ENCODE data around the gene CDK19. TPM values are rescaled to one million over a fixed set of nuclear protein-coding genes. Genes with fewer than 3 reads are reported as not detected.

The CDK19 gene
- total RNA-seq, 1 donor from 2014 or later = 62.4 TPM

DNA sequence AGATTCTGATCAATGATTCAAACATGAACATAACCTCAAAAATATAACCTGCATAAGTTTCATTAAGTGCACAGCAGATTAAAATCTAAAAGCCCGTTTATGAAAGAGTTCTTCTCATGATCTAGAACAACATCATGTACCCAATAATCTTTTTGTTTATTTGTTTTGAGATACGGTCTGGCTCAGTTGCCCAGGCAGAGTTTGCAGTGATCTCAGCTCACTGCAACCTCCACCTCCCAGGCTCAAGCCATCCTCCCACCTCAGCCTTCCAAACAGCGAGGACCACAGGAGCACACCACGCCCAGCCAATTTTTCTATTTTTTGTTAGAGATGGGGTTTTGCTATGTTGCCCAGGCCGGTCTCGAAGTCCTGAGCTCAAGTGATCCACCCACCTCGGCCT, 149.7 kb downstream of the CDK19 start:
- FAIRE-seq (no peak), DNase-seq (ENCODE audit: low spot score in 2 of 2) (no peak)

DNA sequence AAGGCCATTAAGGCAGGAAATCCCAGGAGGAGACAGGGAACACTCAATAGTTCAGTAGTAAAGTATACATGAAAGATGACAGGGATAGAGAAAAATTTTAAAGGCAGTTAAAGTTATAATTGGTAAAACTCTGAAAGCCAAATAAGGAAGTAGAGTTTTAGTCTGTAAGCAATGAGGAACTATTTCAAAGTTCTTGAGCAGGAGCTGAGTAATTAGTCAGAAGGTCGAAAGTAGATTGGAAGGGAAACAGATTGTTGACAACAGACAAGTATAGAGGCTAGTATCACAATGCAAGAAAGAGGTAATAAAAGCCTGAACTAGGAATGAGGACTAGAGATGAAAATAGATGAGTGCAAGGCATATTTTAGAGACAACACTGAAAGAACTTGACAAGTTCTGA, 150.3 kb downstream of the CDK19 start:
- FAIRE-seq = no peak

DNA sequence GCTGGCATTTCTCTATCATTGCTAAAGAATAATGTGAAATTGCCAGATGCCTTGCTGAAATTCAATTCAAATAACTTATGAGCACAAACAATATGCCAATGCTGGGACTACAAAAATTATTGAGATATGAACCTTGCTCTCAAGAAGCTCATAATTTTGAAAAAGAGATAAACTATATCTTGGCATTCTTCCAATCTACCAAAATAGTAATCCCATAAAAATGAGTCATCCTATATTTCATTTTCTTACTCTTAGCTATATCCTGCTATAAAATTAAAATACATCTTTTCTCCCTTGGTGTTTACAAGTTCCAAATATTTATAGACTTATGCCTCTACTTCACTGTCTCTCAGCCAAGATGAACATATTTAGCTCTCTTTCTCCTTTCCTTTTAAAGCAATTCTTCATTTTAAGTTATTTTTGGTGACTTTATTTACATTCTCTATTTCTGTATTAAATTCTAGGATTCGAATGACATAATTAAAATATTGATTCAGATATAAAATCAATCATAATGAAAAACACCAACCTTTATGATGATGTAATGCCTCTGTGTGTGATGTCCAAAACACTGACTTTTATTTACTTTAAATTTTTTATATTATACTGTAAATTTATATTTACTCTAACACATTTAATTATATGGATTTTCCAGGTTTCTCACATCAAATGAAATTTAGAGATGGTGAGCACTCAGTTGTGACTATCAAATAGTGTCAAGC, 152.6 kb downstream of the CDK19 start:
- no peak for DNase-seq (ENCODE audit: low spot score in 2 of 2)
- peak; percentile 24 for FAIRE-seq

More for the DNA sequence above, 150.3 kb downstream of the CDK19 start:
- no peak for DNase-seq (ENCODE audit: low spot score in 2 of 2)

DNA sequence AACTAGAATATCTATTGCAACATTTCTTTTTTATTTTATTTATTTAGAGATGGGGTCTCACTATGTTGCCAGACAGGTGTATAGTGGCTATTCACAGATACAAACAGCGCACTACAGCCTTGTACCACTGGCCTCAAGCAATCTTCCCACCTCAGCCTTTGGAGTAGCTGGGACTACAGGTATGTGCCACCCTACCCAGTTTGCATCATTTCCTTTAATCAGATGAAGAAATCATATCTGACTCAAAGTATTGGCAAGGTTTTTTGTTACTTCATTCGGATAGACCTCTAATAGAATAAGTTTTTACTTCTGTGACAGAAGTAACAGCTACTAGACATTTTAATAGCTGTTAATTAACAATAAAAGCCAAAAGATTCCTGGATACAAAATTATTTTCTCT, 153.9 kb downstream of the CDK19 start:
- FAIRE-seq (no peak), DNase-seq (ENCODE audit: low spot score in 2 of 2) (no peak)

DNA sequence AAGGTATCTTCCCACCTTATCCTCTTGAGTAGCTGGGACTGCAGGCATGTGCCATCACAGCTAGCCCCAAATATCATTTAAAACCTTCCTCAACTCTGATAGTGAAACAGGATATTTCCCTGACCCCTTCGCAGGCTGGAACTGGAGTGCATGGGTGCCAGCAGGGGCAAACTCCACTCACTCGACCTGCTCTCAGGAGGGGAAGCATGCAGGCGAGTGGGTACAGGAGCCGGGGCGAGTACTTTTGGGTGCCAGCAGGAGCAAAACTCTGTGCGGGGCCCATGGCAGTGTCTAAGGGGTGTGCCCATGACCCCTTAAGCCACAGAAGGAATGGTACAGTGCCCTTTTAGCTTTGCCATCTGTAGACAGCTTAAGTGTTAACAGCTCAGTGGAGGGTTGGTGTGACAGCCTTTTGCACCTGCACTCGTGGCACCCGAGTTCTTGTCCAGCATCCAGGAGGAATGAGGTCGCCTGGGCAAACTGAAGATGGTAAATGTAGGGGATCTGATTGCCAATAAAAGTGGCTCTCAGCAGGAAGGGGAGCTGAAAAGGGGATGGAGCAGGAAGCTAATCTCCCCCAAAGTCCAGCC, 155.1 kb downstream of the CDK19 start:
- FAIRE-seq (no peak), DNase-seq (ENCODE audit: low spot score in 2 of 2) (no peak)

DNA sequence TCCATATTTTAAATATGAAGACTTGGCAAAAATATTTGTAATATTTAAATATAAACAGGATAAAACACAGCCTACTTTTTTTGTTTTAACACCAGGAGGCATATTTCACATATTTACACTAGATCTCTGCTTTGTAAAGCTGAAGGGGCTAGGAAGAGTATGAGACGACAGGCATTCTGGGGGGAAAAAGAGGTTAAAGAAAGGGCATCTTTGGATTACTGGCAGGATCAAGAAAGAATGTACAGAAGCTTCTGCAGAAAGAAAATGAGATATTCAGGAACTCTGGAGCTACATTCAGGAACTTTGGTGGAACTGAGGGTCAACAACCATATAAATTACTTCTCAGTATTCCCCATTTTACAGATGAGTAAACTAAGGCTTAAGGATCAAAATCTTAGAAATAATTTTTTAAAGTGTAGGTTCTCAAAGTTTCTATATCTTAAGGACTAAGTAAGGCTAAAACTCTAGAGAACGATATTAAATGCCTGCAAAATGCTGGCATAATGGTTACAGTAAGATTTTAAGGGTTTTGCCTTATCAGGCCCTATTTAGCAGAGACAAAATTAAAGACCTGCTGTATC, 156.5 kb downstream of the CDK19 start:
- no peak for FAIRE-seq

DNA sequence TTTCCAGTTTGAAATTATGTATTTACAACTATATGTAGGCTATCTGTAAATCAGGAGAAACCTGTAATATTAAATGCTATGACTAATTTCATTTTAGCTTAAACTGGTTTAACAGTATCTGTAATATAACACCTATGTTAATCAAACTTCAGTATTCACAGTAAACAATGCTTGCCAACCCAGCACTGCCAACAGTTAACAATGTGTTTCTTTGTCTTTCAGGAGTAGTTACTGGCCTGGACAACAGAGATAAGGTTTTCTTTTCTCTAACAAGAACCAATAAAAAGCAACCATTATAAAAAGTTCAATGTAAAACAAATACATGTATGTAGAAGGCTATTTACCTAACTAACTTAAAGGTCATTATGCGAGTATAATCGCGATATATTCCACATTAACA, 158.8 kb downstream of the CDK19 start:
- no peak for DNase-seq (ENCODE audit: low spot score in 2 of 2)
- peak; percentile 87 for FAIRE-seq

More for the DNA sequence above, 156.5 kb downstream of the CDK19 start:
- no peak for DNase-seq (ENCODE audit: low spot score in 2 of 2)

DNA sequence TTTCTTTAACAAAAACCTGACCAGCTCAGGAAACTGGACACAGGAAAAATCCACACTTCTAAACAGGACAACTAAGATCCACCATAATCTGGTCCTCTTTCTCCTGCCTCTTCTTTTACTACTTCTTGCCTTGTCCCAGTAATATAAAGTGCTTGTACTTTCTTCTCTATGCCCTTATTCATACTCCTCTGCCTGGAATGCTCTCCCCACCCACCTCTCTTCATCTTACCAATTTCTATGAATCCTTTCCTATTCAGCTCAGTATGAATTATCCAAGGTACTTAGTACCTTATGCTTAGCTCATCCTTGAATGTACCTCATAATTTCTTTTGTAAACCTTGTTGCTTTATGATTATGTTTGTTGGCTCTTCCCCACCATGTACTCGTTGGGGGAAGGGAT, 159.4 kb downstream of the CDK19 start:
- no peak for FAIRE-seq
- no peak for DNase-seq (ENCODE audit: low spot score in 2 of 2)

DNA sequence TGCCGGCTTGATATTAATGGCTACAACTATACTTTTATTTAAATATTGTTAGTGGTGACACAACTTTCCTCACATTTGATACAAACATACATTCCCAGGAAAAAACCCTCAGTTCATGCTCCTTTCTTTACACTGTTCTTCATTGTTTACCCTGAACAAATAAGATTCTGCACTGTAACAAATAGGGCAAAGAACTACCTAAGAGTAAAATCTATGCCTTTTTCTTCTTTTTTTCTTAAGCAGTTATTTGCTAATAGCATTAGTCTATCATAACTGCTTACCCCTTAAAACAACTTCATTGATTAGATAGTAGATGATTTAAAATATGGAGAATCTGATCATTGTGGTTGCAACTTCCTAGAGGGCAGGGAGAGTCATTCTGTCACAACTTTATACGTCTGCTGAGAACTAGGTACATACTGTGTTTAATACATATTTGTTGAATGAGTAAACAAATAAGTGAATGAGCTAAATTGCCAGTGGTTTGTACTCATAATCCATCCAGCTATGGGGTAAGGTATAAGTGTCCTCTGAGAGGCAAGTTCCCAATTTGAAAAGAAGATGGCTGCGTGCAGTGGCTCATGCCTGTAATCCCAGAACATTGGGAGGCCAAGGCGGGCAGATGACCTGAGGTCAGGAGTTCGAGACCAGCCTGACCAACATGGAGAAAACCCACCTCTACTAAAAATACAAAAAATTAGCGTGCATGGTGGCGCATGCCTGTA, 161.0 kb downstream of the CDK19 start:
- FAIRE-seq (no peak), DNase-seq (ENCODE audit: low spot score in 2 of 2) (no peak)

DNA sequence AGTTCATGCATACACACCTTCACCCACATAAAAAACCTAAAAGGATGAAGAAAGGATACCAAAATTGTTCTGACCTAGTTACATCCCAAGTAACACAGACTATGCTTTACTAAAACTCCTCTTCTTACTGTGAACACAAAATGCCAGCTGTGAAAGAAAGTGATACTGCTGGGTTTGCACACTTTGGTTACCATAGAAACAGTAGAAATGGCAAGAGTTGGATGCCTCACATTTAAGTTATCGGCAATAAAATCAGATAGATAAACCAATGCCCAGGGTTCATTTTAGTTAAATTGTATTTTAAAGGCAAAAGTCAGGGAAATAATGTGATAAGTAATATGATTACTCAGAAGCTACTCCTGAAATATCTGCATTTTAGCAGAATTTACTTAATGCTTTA, 161.9 kb downstream of the CDK19 start:
- FAIRE-seq = no peak
- DNase-seq (ENCODE audit: low spot score in 2 of 2) = no peak

DNA sequence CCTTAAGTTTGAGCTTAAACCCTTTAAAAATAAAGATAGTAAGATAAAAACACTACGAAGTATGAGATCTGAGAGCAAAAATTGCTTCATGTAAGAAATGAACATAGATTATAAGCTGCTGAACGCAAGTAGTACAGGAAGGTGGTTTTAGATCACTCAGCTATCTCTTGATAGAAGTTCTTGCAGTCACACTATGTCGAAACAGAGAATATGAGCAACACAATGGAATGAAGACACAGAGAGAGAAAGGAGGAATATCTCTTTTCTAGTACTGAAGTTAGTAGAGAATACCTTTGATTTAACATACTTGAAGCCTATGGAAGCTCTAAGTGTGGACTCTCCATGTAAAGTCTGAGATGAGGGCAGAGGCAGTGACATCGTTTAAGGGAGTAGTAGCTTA, 162.7 kb downstream of the CDK19 start:
- FAIRE-seq (no peak), DNase-seq (ENCODE audit: low spot score in 2 of 2) (no peak)

DNA sequence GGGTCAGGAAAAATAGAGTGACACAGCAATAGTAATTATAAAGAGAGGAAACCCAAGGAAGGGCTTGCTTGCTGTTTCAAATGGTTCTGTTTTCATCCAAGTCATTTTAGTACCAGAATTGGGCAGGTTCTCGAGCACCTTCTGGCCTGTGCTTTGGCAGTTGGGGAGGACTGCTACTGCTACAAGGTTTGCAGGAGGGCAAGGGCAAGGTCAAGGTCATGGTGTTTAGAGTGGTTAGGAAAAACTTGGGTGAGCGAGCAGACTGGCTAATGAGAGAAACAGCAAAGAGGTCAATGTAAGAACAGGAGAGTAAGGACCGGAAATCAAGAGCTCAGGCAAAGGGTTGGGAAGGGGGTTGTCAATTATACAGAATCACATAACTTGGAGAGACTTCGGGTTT, 164.5 kb downstream of the CDK19 start:
- DNase-seq (ENCODE audit: low spot score in 2 of 2) (no peak), FAIRE-seq (no peak)

DNA sequence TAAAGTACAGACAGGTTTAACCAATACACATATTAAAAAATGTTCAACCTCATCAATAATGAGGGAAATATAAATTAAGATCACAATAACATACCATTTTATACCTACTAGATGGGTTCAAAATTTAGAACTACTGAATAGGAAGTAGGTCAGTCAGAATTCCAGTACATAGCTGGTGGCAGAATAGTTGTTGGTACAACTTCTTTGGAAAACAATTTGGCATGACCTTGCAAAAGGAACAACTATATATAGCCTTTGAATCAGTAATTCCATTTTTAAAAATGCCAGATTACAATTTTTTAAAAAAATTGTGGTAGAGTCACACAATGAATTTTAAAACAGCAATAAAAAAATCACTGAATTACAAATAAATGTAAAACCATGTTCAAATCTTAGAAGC, 165.6 kb downstream of the CDK19 start:
- FAIRE-seq (no peak), DNase-seq (ENCODE audit: low spot score in 2 of 2) (no peak)

DNA sequence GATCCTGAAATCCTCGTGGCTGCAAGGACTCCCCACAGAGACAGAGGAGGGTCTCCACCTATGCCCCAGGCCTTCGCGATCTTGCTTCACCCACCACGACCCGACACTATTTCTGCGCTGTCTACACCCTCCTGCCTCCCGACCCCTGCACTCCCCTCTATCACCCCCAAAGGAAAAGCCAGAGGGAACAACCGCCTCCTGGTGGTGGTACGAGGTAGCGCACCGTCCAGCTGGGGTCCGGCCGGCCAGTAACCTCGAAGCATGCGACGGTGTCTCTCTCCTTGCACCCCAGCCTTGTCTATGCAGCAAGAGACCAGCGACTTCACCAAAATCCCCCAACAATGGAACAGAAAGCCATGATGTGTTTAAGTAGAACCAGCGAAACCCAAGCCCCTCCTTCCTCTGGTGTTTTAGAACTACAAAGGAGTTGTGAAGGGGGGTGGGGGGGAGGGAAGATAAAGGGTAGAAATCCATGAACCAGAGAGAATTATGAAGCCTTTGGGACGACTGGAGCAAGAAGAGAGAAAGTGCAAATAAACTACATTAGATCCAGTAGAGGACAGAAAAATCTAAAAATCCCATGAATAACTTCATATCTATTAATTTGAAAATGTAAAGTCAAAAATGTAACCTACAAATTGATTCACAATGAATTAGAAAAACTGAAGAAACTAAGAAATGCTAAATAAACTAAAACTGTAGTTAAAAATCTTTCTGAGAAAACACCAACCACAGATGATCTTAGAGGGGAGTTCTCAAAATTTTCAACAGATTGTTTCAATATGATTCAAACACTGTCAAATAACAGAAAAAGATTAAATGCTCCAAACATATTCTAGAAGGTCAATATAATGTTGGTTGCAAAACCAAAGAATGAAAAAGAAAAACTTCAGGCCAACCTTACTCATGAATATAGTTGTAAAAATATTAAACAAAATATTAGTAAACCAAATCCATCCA, 168.0 kb downstream of the CDK19 start:
- no peak for DNase-seq (ENCODE audit: low spot score in 2 of 2)

DNA sequence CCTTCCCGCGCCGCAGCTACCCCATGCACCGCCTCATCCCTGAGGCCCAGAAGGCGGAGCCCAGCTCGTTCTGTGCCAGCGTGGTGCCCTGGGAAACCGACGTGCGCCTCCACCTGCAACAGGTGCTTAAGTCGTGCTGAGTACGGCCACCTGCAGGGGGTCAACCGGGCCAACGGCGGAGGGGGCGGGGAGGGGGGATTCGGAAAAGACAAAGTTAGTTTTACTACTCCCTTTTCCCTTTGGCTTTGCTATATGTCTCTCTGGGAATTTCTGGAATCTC, 168.9 kb downstream of the CDK19 start:
- FAIRE-seq = no peak
- no peak for DNase-seq (ENCODE audit: low spot score in 2 of 2)

More for the DNA sequence above, 168.0 kb downstream of the CDK19 start:
- peak; percentile 72 for FAIRE-seq

DNA sequence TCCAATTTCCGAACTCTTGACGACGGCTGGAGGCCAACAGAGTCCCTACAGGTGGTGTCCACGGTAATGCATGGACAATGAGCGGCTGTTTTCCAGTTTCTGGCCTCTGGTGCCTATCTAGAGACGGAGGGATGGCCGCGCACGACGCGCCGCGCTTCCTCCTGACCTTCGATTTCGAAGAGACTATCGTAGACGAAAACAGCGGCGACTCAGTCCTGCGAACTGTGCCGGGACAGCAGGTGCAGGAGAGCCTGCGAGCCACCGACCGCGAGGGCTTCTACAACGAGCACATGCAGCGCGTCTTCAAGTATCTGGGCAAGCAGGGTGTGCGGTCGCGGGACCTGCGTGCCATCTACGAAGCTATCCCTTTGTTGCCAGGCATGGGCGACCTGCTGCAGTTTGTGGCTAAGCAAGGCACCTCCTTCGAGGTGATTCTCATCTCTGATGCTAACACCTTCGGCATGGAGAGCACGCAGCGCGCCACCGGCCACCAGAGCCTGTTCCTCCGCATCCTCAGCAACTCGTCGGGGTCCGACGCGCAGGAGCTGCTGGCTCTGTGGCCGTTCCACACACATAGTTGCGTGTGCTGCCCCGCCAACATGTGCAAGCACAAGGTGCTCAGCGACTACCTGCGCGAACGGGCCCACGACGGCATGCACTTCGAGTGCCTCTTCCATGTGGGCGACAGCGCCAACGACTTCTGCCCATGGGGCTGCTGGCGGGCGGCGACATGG, 169.4 kb downstream of the CDK19 start:
- FAIRE-seq (no peak), DNase-seq (ENCODE audit: low spot score in 2 of 2) (no peak)

DNA sequence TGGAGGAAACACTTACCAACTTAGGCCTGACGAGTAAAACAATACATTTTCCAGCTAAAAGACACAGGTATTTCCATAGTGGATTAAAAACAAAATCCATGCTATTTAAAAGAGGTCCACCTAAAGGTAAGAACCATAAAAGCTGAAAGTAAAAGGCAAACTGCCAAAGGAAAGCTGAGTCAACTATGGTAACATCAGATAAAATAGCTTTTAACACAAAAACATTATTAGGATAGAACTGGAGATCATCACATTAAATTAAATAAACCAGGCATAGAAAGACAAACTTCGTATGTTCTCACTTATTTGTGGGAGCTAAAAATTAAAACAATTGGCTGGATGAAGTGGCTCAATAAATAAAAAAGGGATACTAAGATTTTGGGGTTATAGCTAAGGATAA, 172.1 kb downstream of the CDK19 start:
- FAIRE-seq (no peak), DNase-seq (ENCODE audit: low spot score in 2 of 2) (no peak)

DNA sequence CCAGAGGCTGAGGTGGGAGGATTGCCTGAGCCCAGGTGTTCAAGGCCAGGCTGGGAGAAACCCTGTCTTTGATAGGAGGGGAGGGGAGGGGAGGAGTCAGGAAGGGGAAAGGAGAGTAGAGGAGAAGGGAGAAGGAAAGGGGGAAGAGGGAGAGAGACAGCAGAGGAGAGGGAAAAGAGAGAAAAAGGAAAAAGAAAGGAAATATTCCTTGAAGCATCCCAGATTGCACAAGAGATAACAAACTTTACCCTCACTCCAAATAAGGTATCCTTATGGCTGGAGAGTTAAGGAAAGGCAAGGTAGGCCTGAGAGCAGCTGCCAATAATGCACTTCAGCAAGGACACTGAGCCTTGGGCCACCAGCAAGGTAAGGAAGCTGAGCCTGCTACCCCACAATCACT, 172.6 kb downstream of the CDK19 start:
- FAIRE-seq = no peak
- DNase-seq (ENCODE audit: low spot score in 2 of 2) = no peak

DNA sequence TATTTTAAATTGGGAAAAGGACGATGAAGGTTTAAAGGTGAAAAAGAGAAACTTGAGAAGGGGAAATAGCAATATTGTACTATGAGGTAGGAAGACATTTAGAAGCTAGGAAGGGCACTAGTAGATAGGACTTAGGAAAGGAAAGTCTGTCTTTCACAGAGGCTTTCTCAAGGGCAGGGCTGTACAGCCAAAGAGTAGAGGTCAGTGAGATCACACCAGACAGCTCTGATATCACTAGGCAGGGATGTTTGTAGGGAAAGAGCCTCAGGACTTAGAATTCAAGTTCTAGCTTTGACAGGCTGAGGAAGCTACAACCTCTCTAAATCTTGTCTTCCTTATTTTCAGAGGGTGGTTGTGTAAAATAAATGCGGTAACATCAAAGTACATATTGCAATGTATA, 178.5 kb downstream of the CDK19 start:
- no peak for FAIRE-seq
- no peak for DNase-seq (ENCODE audit: low spot score in 2 of 2)

DNA sequence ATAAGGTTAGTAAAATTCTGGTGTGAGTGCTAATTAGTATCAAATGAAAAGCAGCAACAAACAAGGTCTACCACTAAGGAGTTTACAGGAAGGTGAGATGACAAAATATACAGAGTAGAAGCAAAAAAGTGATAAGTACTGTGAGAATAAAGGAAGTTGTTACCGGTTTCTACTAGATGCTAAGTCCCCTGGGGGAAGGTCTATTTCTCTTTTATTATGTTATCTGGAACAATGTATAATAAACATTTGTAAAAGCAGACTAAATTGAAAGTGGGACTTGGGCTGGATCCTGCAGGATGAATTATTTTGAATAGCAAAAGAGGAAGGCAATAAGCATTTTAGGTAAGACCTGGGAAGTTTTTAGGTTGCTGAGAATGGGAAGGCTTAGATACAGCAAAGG, 180.2 kb downstream of the CDK19 start:
- DNase-seq (ENCODE audit: low spot score in 2 of 2) = no peak
- FAIRE-seq = no peak

All from frontal cortex (tissue), 4 donors.